ENCODE data around the gene MUC6. TPM values are rescaled to one million over a fixed set of nuclear protein-coding genes. Genes with fewer than 3 reads are reported as not detected.

MUC6 gene
- total RNA-seq, 2 experiments from 2014 or later, result not detected

GRCh38 chr11:1060852-1061616 lies 24.5 kb upstream of the MUC6 start:
- Mint-ChIP-seq H3K4me3 (no peak overlapping the region), H3K27ac (no peak overlapping the region), H3K9me3 (peaks cover 5% of the 10 kb centered on the region), H3K36me3 (no peaks in the 10 kb centered on the region), H3K27me3 (peaks cover 4% of the 10 kb centered on the region), H3K4me1 (peaks cover 14% of the 10 kb centered on the region)
- no peak for DNase-seq

- H3K4me3 Mint-ChIP-seq, result no peak overlapping the region
- peaks cover 5% of the 10 kb centered on the region for H3K9me3 Mint-ChIP-seq
- no peak overlapping the region for H3K27ac Mint-ChIP-seq
- no peak for DNase-seq
- peaks cover 14% of the 10 kb centered on the region for H3K4me1 Mint-ChIP-seq
- no peaks in the 10 kb centered on the region for H3K36me3 Mint-ChIP-seq
- peaks cover 4% of the 10 kb centered on the region for H3K27me3 Mint-ChIP-seq
These were observed 23.9 kb upstream of the MUC6 start for GRCh38 chr11:1060410-1060809.

DNA sequence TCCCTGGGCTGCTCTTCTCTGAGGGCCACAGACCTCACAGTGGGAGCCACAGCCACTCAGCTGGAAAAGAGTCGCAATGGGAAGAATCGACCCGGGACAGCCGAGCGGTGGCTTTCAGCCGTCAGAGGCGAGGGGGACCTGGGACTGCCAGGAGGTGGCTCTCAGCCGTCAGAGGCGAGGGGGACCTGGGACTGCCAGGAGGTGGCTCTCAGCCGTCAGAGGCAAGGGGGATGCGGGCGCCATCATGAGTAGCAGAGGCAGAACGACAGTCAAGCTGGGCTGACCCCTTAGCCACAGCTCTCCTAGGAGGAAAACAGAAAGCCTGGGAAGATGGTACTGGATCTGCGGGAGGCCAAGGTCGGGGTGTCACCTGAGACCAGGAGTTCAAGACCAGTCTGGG lies 23.2 kb upstream of the MUC6 start:
- H3K4me3 Mint-ChIP-seq, result no peak overlapping the region
- H3K27ac Mint-ChIP-seq, result no peak overlapping the region
- no peaks in the 10 kb centered on the region for H3K36me3 Mint-ChIP-seq
- DNase-seq, result no peak
- H3K27me3 Mint-ChIP-seq, result peaks cover 4% of the 10 kb centered on the region
- H3K4me1 Mint-ChIP-seq, result peaks cover 14% of the 10 kb centered on the region
- peaks cover 5% of the 10 kb centered on the region for H3K9me3 Mint-ChIP-seq

DNA sequence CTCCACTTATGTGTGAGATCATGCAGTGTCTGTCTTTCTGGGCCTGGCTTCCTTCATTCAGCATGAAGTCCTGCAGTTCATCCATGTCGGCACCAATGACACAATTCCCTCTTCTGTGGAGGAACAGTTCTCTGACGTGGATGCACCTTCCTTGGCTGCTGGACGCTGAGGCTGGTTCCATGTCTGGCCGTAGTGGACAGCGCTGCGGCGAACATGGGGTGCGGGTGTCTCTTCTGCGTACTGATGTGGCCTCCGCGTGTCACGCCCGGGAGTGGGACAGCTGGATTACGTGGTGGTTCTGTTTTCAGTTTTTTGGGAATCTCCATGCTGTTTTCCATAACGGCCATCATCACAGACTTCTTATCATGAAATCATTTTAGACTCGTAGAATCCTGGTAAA lies 21.3 kb upstream of the MUC6 start:
- no peak overlapping the region for H3K27ac Mint-ChIP-seq
- no peak for DNase-seq
- peaks cover under 1% of the 10 kb centered on the region for H3K4me1 Mint-ChIP-seq
- H3K4me3 Mint-ChIP-seq, result no peak overlapping the region
- H3K9me3 Mint-ChIP-seq, result peaks cover 5% of the 10 kb centered on the region
- no peaks in the 10 kb centered on the region for H3K36me3 Mint-ChIP-seq
- H3K27me3 Mint-ChIP-seq, result no peaks in the 10 kb centered on the region

DNA sequence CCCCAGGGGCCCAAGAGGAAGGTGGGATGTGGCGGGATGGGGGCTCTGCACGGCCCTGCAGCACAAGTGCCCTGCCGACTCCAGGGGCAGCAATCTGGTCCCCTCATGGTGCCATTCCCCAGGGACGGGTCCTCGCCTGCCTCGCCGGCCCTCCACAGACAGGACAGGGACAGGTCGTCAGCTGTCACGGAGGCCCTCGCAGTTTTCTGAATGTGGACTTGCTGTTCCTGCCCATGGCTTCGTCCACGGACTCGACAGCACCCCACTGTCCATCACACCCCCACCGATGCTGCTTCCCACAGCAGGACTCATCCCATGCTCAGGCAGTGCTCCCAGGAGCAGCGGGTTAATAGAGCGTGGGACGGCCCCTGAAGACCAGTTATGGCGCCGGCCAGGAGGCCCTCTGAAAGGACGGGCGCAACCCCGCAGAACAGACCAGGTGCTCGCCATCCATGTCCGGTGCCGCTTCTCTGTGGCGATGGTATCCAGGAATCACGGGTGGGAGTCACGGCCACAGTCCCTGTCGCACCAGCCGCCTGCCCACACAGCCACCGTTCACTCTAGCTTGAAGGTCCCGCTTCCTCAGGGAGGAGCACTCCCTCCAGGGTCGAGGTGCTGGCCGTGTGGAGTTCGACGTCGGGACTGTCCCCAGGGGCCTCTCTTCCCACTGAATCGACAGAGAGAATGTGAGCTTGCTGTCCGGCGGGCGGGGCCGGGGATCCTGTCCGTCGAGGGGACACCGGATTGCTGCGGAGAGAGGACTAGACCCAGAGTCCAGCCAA lies 19.7 kb upstream of the MUC6 start:
- Mint-ChIP-seq H3K27me3 (peaks cover 1% of the 10 kb centered on the region), H3K4me3 (no peak overlapping the region), H3K4me1 (no peaks in the 10 kb centered on the region), H3K27ac (no peak overlapping the region), H3K36me3 (no peaks in the 10 kb centered on the region), H3K9me3 (no peaks in the 10 kb centered on the region)
- DNase-seq, result no peak

DNA sequence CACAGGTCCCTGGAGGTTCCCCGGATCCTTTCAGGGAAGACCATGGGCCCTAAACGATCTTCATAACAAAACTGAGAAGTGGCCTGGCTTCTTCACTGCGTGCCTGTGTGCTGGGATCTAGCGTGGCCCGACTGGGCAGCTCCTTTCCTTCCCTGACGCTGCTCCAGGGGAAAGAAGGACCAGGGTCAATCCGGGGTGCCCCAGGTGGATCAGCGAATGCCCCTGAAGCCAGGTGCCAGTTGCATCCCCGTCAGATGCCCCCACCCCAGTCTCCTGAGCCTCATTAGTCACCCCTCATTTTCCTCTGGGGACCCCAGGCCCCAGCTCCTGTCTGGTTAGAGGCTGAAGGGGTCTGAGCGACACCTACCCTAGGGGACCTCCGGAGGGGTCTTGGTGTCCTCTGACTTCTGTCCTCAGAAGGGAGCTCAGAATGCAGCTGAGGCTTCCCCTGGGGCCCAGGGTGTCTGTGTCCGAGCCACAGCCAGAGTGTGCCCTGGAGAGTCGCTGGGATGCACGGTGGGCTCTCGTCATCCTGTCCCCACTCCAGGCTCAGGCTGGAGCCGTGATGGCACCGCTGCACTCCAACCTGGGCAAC lies 18.7 kb upstream of the MUC6 start:
- Mint-ChIP-seq H3K27me3 (peaks cover 5% of the 10 kb centered on the region), H3K4me3 (no peak overlapping the region), H3K27ac (no peak overlapping the region), H3K9me3 (no peaks in the 10 kb centered on the region), H3K4me1 (peaks cover 2% of the 10 kb centered on the region), H3K36me3 (no peaks in the 10 kb centered on the region)
- DNase-seq, result no peak

DNA sequence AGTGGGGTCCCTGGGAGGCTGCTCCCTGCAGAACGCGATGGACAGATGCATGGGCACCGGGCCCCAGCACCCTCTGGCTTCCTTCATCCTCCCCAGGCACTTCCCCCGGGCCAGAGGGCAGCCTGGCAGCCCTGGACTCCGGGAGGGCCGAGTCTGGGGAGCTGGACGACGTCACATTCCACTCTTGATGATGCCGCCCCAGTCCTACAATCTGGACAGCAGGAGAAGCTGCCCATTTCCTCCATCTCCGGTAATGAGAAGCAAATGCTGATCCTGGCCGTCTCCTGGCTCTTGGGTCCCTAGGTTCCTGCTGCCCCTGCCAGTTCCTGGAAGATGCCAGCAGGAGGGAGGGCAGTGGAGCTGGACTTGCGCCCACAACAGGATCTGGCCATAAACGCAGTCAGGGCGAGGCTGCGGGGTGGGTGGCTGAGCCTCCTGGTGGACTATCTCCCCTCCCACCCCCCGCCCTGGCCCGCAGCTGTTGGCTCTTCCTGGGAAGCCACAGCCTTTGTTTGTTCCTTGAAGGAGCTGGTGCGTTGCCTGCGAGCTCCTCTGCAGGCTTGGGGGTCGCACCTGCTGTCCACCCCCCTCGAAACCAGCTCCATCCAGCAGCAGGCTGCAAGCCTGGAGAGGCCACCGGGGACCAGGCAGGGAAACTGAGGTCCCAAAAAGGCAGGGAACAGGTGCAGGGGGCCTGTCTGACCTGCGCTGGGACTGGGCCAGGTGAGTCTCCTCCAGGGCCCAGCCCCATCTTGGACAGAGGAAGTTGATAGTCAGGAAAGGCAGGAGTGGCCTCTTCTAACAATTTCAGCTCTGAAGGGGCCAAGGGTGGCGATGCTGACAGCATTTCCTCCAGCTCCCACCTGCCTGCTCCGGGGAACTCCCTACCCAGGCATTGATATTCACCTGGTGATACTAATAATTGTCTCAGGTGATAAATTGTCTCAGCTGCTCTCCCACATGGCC lies 17.9 kb upstream of the MUC6 start:
- Mint-ChIP-seq H3K27ac (no peak overlapping the region), H3K4me1 (peaks cover 2% of the 10 kb centered on the region), H3K9me3 (no peaks in the 10 kb centered on the region), H3K4me3 (no peak overlapping the region), H3K36me3 (no peaks in the 10 kb centered on the region), H3K27me3 (peaks cover 5% of the 10 kb centered on the region)
- DNase-seq, result no peak

GRCh38 chr11:1053121-1053901 lies 16.8 kb upstream of the MUC6 start:
- H3K36me3 Mint-ChIP-seq, result no peaks in the 10 kb centered on the region
- no peak for DNase-seq
- peaks cover 5% of the 10 kb centered on the region for H3K27me3 Mint-ChIP-seq
- peaks cover 2% of the 10 kb centered on the region for H3K4me1 Mint-ChIP-seq
- no peaks in the 10 kb centered on the region for H3K9me3 Mint-ChIP-seq
- no peak overlapping the region for H3K4me3 Mint-ChIP-seq
- no peak overlapping the region for H3K27ac Mint-ChIP-seq

GRCh38 chr11:1052133-1053011 lies 15.9 kb upstream of the MUC6 start:
- no peaks in the 10 kb centered on the region for H3K36me3 Mint-ChIP-seq
- peaks cover 10% of the 10 kb centered on the region for H3K27me3 Mint-ChIP-seq
- H3K4me3 Mint-ChIP-seq, result no peak overlapping the region
- H3K9me3 Mint-ChIP-seq, result no peaks in the 10 kb centered on the region
- no peak overlapping the region for H3K27ac Mint-ChIP-seq
- peaks cover 2% of the 10 kb centered on the region for H3K4me1 Mint-ChIP-seq
- DNase-seq, result no peak

- no peak overlapping the region for H3K27ac Mint-ChIP-seq
- no peak overlapping the region for H3K4me3 Mint-ChIP-seq
- H3K36me3 Mint-ChIP-seq, result no peaks in the 10 kb centered on the region
- no peak for DNase-seq
- peaks cover 10% of the 10 kb centered on the region for H3K27me3 Mint-ChIP-seq
- peaks cover 2% of the 10 kb centered on the region for H3K4me1 Mint-ChIP-seq
- H3K9me3 Mint-ChIP-seq, result no peaks in the 10 kb centered on the region
These were observed 15.0 kb upstream of the MUC6 start for GRCh38 chr11:1051356-1052132.

GRCh38 chr11:1050581-1051355 lies 14.2 kb upstream of the MUC6 start:
- peaks cover 2% of the 10 kb centered on the region for H3K4me1 Mint-ChIP-seq
- DNase-seq, result peak; percentile 74
- H3K27ac Mint-ChIP-seq, result no peak overlapping the region
- H3K9me3 Mint-ChIP-seq, result no peaks in the 10 kb centered on the region
- H3K4me3 Mint-ChIP-seq, result no peak overlapping the region
- no peaks in the 10 kb centered on the region for H3K36me3 Mint-ChIP-seq
- peaks cover 10% of the 10 kb centered on the region for H3K27me3 Mint-ChIP-seq

DNA sequence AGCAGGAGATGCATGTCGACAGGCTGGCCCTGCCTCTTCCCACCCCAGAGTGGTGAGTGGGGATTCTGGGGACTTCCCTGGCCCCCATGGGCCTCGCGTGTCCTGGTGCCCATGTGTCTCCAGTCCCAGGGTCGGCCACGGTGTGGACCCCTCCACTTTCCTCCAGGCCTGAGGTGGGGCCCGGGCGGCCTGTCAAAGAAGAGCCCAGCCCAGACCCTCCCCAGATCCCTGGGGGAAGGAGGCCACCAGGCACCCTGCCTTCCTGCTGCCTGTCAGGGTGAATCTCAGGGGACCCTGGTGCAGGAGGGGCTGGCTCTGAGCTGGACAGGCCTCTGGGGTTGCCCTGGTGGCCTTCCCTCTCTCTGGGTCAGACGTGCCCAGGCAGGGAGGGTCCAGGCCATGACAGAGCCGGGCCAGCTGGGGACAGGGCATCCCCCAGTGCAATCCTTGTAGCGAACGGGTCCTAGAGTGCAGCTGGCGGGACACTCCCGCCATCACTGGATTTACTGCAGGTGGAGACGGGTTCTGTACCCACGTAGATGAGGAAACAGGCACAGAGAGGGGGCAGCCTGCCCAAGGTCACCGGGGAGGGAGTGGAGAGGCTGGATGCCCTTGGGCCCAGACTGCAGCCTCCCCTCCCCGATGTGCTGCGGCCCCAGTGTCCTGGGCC lies 13.5 kb upstream of the MUC6 start:
- no peak overlapping the region for H3K4me3 Mint-ChIP-seq
- no peak overlapping the region for H3K27ac Mint-ChIP-seq
- H3K36me3 Mint-ChIP-seq, result no peaks in the 10 kb centered on the region
- peaks cover 10% of the 10 kb centered on the region for H3K27me3 Mint-ChIP-seq
- H3K9me3 Mint-ChIP-seq, result no peaks in the 10 kb centered on the region
- DNase-seq, result no peak
- peaks cover 2% of the 10 kb centered on the region for H3K4me1 Mint-ChIP-seq

All from activated naive CD8-positive, alpha-beta T cell treated with anti-CD3 and anti-CD28 coated beads for 36 hours (primary cell).